HG03439 (cell line): ENCODE measurements around the gene PIGW.
A peak's percentile ranks its signal among the peaks of the same experiment; 100 is the strongest.

Source experiments
- ATAC-seq: cut with Tn5 transposase; IDR thresholded peaks from one replicate; pipeline ENCODE4 v1.9.1; 2021; ENCODE audit warnings: mild to moderate bottlenecking, moderate library complexity; ENCODE audit not compliant: unreplicated experiment

The PIGW gene

GRCh38 chr17:36534840-36535668, at the start of gene PIGW, which contains the start of gene MYO19:
Gene PIGW (plus strand): TSS chr17:36534987. CDS start chr17:36537102, 2,115 bp downstream.
Gene MYO19 (minus strand): TSS chr17:36534868. CDS start chr17:36532538, 2,330 bp downstream.
- peak; percentile 63 for ATAC-seq

GRCh38 chr17:36485027-36485426, 49.8 kb upstream of the PIGW start:
- no peak for ATAC-seq

GRCh38 chr17:36485805-36486203, 49.0 kb upstream of the PIGW start:
- ATAC-seq, result no peak

GRCh38 chr17:36486204-36487194, 48.3 kb upstream of the PIGW start, which contains the start of gene ZNHIT3:
Gene ZNHIT3 (plus strand): TSS chr17:36486681. CDS start chr17:36486700, 19 bp downstream.
- ATAC-seq, result peak; percentile 91

GRCh38 chr17:36493956-36494355, 40.8 kb upstream of the PIGW start:
- no peak for ATAC-seq

GRCh38 chr17:36494674-36495073, 40.1 kb upstream of the PIGW start:
- no peak for ATAC-seq

GRCh38 chr17:36495076-36495578, 39.7 kb upstream of the PIGW start:
- ATAC-seq, result no peak

GRCh38 chr17:36496018-36496789, 38.6 kb upstream of the PIGW start:
- no peak for ATAC-seq

GRCh38 chr17:36498155-36498554, 36.6 kb upstream of the PIGW start:
- no peak for ATAC-seq

GRCh38 chr17:36498560-36499300, 36.1 kb upstream of the PIGW start:
- no peak for ATAC-seq

- no peak for ATAC-seq
Observed at GRCh38 chr17:36500745-36501225, 34.0 kb upstream of the PIGW start.

- no peak for ATAC-seq
Observed at GRCh38 chr17:36501351-36501750, 33.4 kb upstream of the PIGW start.

GRCh38 chr17:36501963-36502362, 32.8 kb upstream of the PIGW start:
- no peak for ATAC-seq

- ATAC-seq, result no peak
Observed at GRCh38 chr17:36503456-36504155, 31.2 kb upstream of the PIGW start.

- ATAC-seq, result no peak
Observed at GRCh38 chr17:36504156-36504545, 30.6 kb upstream of the PIGW start.

- ATAC-seq, result no peak
Observed at GRCh38 chr17:36505171-36505570, 29.6 kb upstream of the PIGW start.

GRCh38 chr17:36506249-36506826, 28.4 kb upstream of the PIGW start:
- no peak for ATAC-seq

- no peak for ATAC-seq
Observed at GRCh38 chr17:36506831-36507230, 28.0 kb upstream of the PIGW start.

GRCh38 chr17:36507266-36507665, 27.5 kb upstream of the PIGW start:
- ATAC-seq, result no peak
